GM23338 (cell line): ENCODE measurements around the gene NPPC. TPM values are rescaled to one million over a fixed set of nuclear protein-coding genes. Genes with fewer than 3 reads are reported as not detected.

Experiments
- ATAC-seq: fragments of 200-7000 bp; cut with Tn5 transposase; 3 replicates; pipeline ENCODE4 v1.9.1; 2020
- DNase-seq: peaks from one replicate; pipeline ENCODE4 v3.0.0-alpha.2; 2015; ENCODE audit warnings: low spot score
- H2AFZ ChIP-seq: fragments of 200-600 bp; sonication (generic); 2 replicates; pipeline ENCODE4 v1.8.0; 2016; ENCODE audit warnings: antibody characterized with exemption, mild to moderate bottlenecking, moderate library complexity
- H3F3A ChIP-seq: fragments of 200-600 bp; sonication (generic); replicated peaks from 2 replicates; pipeline ENCODE4 v1.8.0; 2017; ENCODE audit warnings: antibody characterized with exemption, mixed run types, low read depth
- H3K27ac ChIP-seq: fragments of 200-600 bp; sonication (generic); 2 replicates; pipeline ENCODE4 v1.6.1; 2016; ENCODE audit warnings: low read depth
- H3K27me3 ChIP-seq: fragments of 200-600 bp; sonication (generic); 2 replicates; pipeline ENCODE4 v1.8.0; 2016; ENCODE audit warnings: mild to moderate bottlenecking, mixed run types, moderate library complexity; ENCODE audit not compliant: insufficient read depth
- H3K36me3 ChIP-seq: fragments of 200-600 bp; sonication (generic); 2 replicates; pipeline ENCODE4 v1.8.0; 2016; ENCODE audit warnings: mild to moderate bottlenecking; ENCODE audit not compliant: insufficient read depth
- H3K4me1 ChIP-seq: fragments of 200-600 bp; sonication (generic); 2 replicates; pipeline ENCODE4 v1.8.0; 2016; ENCODE audit warnings: mild to moderate bottlenecking, moderate library complexity; ENCODE audit not compliant: insufficient read depth
- H3K4me2 ChIP-seq: fragments of 200-600 bp; sonication (generic); 2 replicates; pipeline ENCODE4 v1.7.1; 2017; ENCODE audit warnings: mixed run types
- H3K4me3 ChIP-seq: fragments of 200-600 bp; sonication (generic); 2 replicates; pipeline ENCODE4 v1.6.1; 2016; ENCODE audit warnings: mixed run types
- H3K79me2 ChIP-seq: fragments of 200-600 bp; sonication (generic); replicated peaks from 2 replicates; pipeline ENCODE4 v1.8.0; 2017; ENCODE audit warnings: mild to moderate bottlenecking; ENCODE audit not compliant: insufficient read depth
- H3K9me2 ChIP-seq: fragments of 200-600 bp; sonication (generic); 2 replicates; pipeline ENCODE4 v1.8.0; 2017; ENCODE audit not compliant: insufficient read depth
- H4K20me1 ChIP-seq: fragments of 200-600 bp; sonication (generic); replicated peaks from 2 replicates; pipeline ENCODE4 v1.8.0; 2017; ENCODE audit warnings: mild to moderate bottlenecking; ENCODE audit not compliant: insufficient read depth
- H3K27ac Mint-ChIP-seq: 2 replicates; pipeline ENCODE4 v1.8.0; 2020; ENCODE audit warnings: inconsistent platforms, mild to moderate bottlenecking, moderate library complexity, mixed read lengths
- H3K27me3 Mint-ChIP-seq: 3 replicates; pipeline ENCODE4 v1.8.0; 2022; ENCODE audit warnings: low read depth, mild to moderate bottlenecking, moderate library complexity, mixed read lengths, inconsistent platforms; ENCODE audit not compliant: insufficient read depth, poor library complexity
- H3K36me3 Mint-ChIP-seq: 3 replicates; pipeline ENCODE4 v1.8.0; 2021; ENCODE audit warnings: low read depth, mild to moderate bottlenecking, inconsistent platforms, moderate library complexity, mixed read lengths
- H3K4me1 Mint-ChIP-seq: 3 replicates; pipeline ENCODE4 v1.8.0; 2020; ENCODE audit warnings: mild to moderate bottlenecking, inconsistent platforms, mixed read lengths
- H3K4me3 Mint-ChIP-seq: 3 replicates; pipeline ENCODE4 v1.8.0; 2021; ENCODE audit warnings: moderate library complexity, mild to moderate bottlenecking, inconsistent platforms, mixed read lengths
- H3K9me3 Mint-ChIP-seq: 3 replicates; pipeline ENCODE4 v1.8.0; 2020; ENCODE audit warnings: moderate library complexity, mild to moderate bottlenecking, inconsistent platforms, mixed read lengths
- CREB1 ChIP-seq: fragments of 250-450 bp; sonication (Bioruptor Pico); IDR thresholded peaks from 2 replicates; pipeline ENCODE4 v1.5.0; 2020; ENCODE audit warnings: low read depth, mild to moderate bottlenecking, moderate library complexity
- CTCF ChIP-seq, 2 experiments: fragments of 200-600 bp in 1 of 2; sonication (generic) in 1 of 2; conservative IDR thresholded peaks; 2 replicates each; pipeline versions ENCODE4 v1.5.1 to v1.6.1; 2016 to 2017; ENCODE audit warnings: antibody characterized with exemption in 2 of 2, low read depth in 2 of 2, mild to moderate bottlenecking in 2 of 2, moderate library complexity in 1 of 2
- EZH2 ChIP-seq: fragments of 200-600 bp; sonication (generic); IDR thresholded peaks from one replicate; pipeline ENCODE4 v1.8.0; 2017; ENCODE audit warnings: antibody characterized with exemption, mild to moderate bottlenecking, low read depth; ENCODE audit not compliant: unreplicated experiment
- EZH2phosphoT487 ChIP-seq: fragments of 200-600 bp; sonication (generic); IDR thresholded peaks from one replicate; pipeline ENCODE4 v1.8.1; 2018; ENCODE audit warnings: antibody characterized with exemption; ENCODE audit not compliant: unreplicated experiment
- NANOG ChIP-seq: IDR thresholded peaks from 2 replicates; pipeline ENCODE4 v1.6.1; 2016; ENCODE audit warnings: antibody characterized with exemption, borderline replicate concordance
- ZNF114 ChIP-seq: fragments of 250-450 bp; sonication (Bioruptor Pico); IDR thresholded peaks from 2 replicates; pipeline ENCODE4 v1.5.0; 2020; ENCODE audit warnings: mild to moderate bottlenecking, moderate library complexity
- ZNF331 ChIP-seq: fragments of 250-450 bp; sonication (Bioruptor Pico); IDR thresholded peaks from 2 replicates; pipeline ENCODE4 v1.5.0; 2020; ENCODE audit warnings: low read depth, mild to moderate bottlenecking, moderate library complexity
- ZNF462 ChIP-seq: fragments of 250-450 bp; sonication (Bioruptor Pico); IDR thresholded peaks from 2 replicates; pipeline ENCODE4 v1.5.0; 2020; ENCODE audit warnings: mild to moderate bottlenecking, moderate library complexity
- polyA plus RNA-seq: library from polyadenylated mRNA; unstranded; fragments of >200 nt; fragmentation: Nextera tagmentation; extraction: Ambion mirVana; gene quantifications from 2 replicates; pipeline ENCODE4 v1.2.1, GENCODE V29; 2016
- total RNA-seq: library from RNA; depleted of rRNA; stranded (reverse); fragments of >200 nt; shearing (Covaris generic); gene quantifications from 2 replicates; pipeline ENCODE4 v1.2.3, GENCODE V29; 2014

Gene NPPC
- total and polyA plus RNA-seq, 2 experiments from 2014 or later, result 2.2 to 6.3 TPM

GRCh38 chr2:231914077-231914690 lies 12.0 kb downstream of the NPPC start:
- Histone ChIP-seq H3K4me2 (no peak overlapping the region), H3K27me3 (no peaks in the 10 kb centered on the region), H4K20me1 (no peaks in the 10 kb centered on the region), H3K27ac (no peak overlapping the region), H3K79me2 (no peaks in the 10 kb centered on the region), H3K4me1 (no peaks in the 10 kb centered on the region), H3K4me3 (no peak overlapping the region), H2AFZ (no peak overlapping the region), H3K9me2 (no peaks in the 10 kb centered on the region), H3F3A (no peaks in the 10 kb centered on the region), H3K36me3 (no peaks in the 10 kb centered on the region)
- Mint-ChIP-seq H3K4me3 (no peak overlapping the region), H3K27ac (no peak overlapping the region), H3K9me3 (no peaks in the 10 kb centered on the region), H3K4me1 (peaks cover 17% of the 10 kb centered on the region), H3K36me3 (no peaks in the 10 kb centered on the region), H3K27me3 (peaks cover 13% of the 10 kb centered on the region)
- ATAC-seq (no peak), DNase-seq (no peak)
- TF ChIP-seq EZH2, result no peak
- TF ChIP-seq ZNF462 (CRISPR knock-in tag), result no peak
- TF ChIP-seq CTCF (conservative IDR thresholded peaks at IDR 0.05; ENCODE audit: low read depth in 2 of 2), result no peak
- no peak for TF ChIP-seq EZH2phosphoT487
- TF ChIP-seq CREB1 (CRISPR knock-in tag), result no peak
- no peak for TF ChIP-seq NANOG
- TF ChIP-seq ZNF114 (CRISPR knock-in tag), result no peak
- TF ChIP-seq ZNF331, result no peak
